HepG2 (cell line): ENCODE results near the gene ZNHIT1. TPM values are rescaled to one million over a fixed set of nuclear protein-coding genes. Genes with fewer than 3 reads are reported as not detected.

Experiments used
- ATAC-seq: fragments of 200-7000 bp; cut with Tn5 transposase; 3 replicates; pipeline ENCODE4 v1.9.1; 2020; ENCODE audit warnings: mild to moderate bottlenecking, moderate library complexity
- BruUV-seq: library from RNA; stranded (reverse); fragments of 400-500 nt; replicated peaks from 2 replicates; lab custom pipeline; 2021; lab: Mats Ljungman, UMichigan
- CTCF ChIA-PET: fragments of 300-600 bp; formaldehyde crosslinking; extraction: SDS; loops from one replicate; lab custom pipeline; 2021; ENCODE audit warnings: low total read pairs, inconsistent platforms, low intra/inter-chr PET ratio; lab: Yijun Ruan, JAX
- POLR2A ChIA-PET: fragments of 350-600 bp; sonication (Branson Sonifier 250); formaldehyde crosslinking; loops from one replicate; lab custom pipeline; 2020; ENCODE audit warnings: antibody characterized with exemption, inconsistent platforms; lab: Yijun Ruan, JAX
- DNase-seq: peaks from one replicate; pipeline ENCODE4 v3.0.0-alpha.2; 2015; ENCODE audit warnings: low spot score
- FAIRE-seq: peaks from 3 replicates; lab custom pipeline; 2011; peaks lifted over from hg19 to GRCh38; lab: Jason Lieb, UNC
- H2AFZ ChIP-seq: one replicate; pipeline ENCODE4 v1.6.1; 2011; ENCODE audit warnings: low read length, inconsistent platforms
- H3K27ac ChIP-seq: fragments of 300-600 bp; 3 replicates; pipeline ENCODE4 v1.8.0; 2011; ENCODE audit warnings: mixed run types, mild to moderate bottlenecking, mixed read lengths, low read length, inconsistent platforms; ENCODE audit not compliant: insufficient read depth; ENCODE audit errors: extremely low read length
- H3K27me3 ChIP-seq, 2 experiments: fragments of 200-600 bp in 1 of 2; 2 replicates in 1 of 2; 3 replicates in 1 of 2; pipeline versions ENCODE4 v1.6.0 to v1.8.0; 2011; ENCODE audit warnings: low read length in 2 of 2, mild to moderate bottlenecking in 2 of 2, moderate library complexity in 2 of 2, inconsistent platforms in 1 of 2; ENCODE audit not compliant: insufficient read depth in 2 of 2, control insufficient read depth in 1 of 2
- H3K36me3 ChIP-seq, 2 experiments: fragments of 200-600 bp in 1 of 2; replicated peaks in 1 of 2; 2 replicates in 1 of 2; 3 replicates in 1 of 2; pipeline versions ENCODE4 v1.5.1 to v1.8.0; 2011; ENCODE audit warnings: low read length in 2 of 2, inconsistent platforms in 1 of 2; ENCODE audit not compliant: insufficient read depth in 2 of 2, control insufficient read depth in 1 of 2
- H3K4me1 ChIP-seq: 2 replicates; pipeline ENCODE4 v1.5.1; 2012; ENCODE audit warnings: low read length, inconsistent platforms; ENCODE audit not compliant: insufficient read depth
- H3K4me2 ChIP-seq: 2 replicates; pipeline ENCODE4 v1.6.0; 2011; ENCODE audit warnings: low read depth, low read length, inconsistent platforms
- H3K4me3 ChIP-seq, 3 experiments: fragments of 200-600 bp in 1 of 3; sonication (generic), shearing (Covaris generic) in 1 of 3; replicated peaks in 1 of 3; 2 replicates each; pipeline ENCODE4 v1.5.1; 2011 to 2016; ENCODE audit warnings: low read length in 3 of 3, inconsistent platforms in 2 of 3, low read depth in 2 of 3, mild to moderate bottlenecking in 2 of 3, control low read depth in 1 of 3, mixed read lengths in 1 of 3; ENCODE audit not compliant: insufficient read depth in 1 of 3
- H3K79me2 ChIP-seq: one replicate; pipeline ENCODE4 v1.6.1; 2011; ENCODE audit warnings: low read length, inconsistent platforms; ENCODE audit not compliant: insufficient read depth
- H3K9ac ChIP-seq: 2 replicates; pipeline ENCODE4 v1.6.0; 2011; ENCODE audit warnings: mild to moderate bottlenecking, low read depth, low read length, inconsistent platforms; ENCODE audit not compliant: insufficient read depth
- H3K9me3 ChIP-seq: 2 replicates; pipeline ENCODE4 v1.5.1; 2012; ENCODE audit warnings: mild to moderate bottlenecking, low read length
- H4K20me1 ChIP-seq: 2 replicates; pipeline ENCODE4 v1.6.0; 2011; ENCODE audit warnings: inconsistent platforms, mild to moderate bottlenecking, low read length, moderate library complexity; ENCODE audit not compliant: insufficient read depth
- AKAP8 ChIP-seq: sonication (generic); formaldehyde crosslinking; IDR thresholded peaks from 2 replicates; pipeline ENCODE4 v1.5.1; 2020; ENCODE audit warnings: mild to moderate bottlenecking, missing genetic modification reagents
- KDM2A ChIP-seq: sonication (generic); formaldehyde crosslinking; IDR thresholded peaks from 2 replicates; pipeline ENCODE4 v1.4.0; 2020; ENCODE audit warnings: low read depth, missing genetic modification reagents, borderline replicate concordance
- KMT2B ChIP-seq: IDR thresholded peaks from 2 replicates; pipeline ENCODE4 v1.6.1; 2016; ENCODE audit warnings: missing genetic modification reagents, missing compliant biosample characterization
- NFKB2 ChIP-seq: sonication (generic); formaldehyde crosslinking; IDR thresholded peaks from 2 replicates; pipeline ENCODE4 v1.4.0; 2020; ENCODE audit warnings: missing genetic modification reagents, borderline replicate concordance
- RAD21 ChIP-seq: fragments of 450-650 bp; formaldehyde crosslinking; IDR thresholded peaks from 2 replicates; pipeline ENCODE4 v1.5.0; 2020; ENCODE audit warnings: mild to moderate bottlenecking
- SAFB2 ChIP-seq: sonication (generic); formaldehyde crosslinking; IDR thresholded peaks from 2 replicates; pipeline ENCODE4 v1.5.1; 2020; ENCODE audit warnings: missing genetic modification reagents, low read depth, mild to moderate bottlenecking, borderline replicate concordance
- ZBTB3 ChIP-seq: sonication (generic); formaldehyde crosslinking; IDR thresholded peaks from 2 replicates; pipeline ENCODE4 v1.4.0; 2020; ENCODE audit warnings: low read depth, mild to moderate bottlenecking, moderate library complexity, missing genetic modification reagents, borderline replicate concordance
- ZFP91 ChIP-seq: sonication (generic); formaldehyde crosslinking; IDR thresholded peaks from 2 replicates; pipeline ENCODE4 v1.9.0; 2022; ENCODE audit warnings: missing genetic modification reagents, mild to moderate bottlenecking, borderline replicate concordance
- ZNF280B ChIP-seq: sonication (generic); formaldehyde crosslinking; IDR thresholded peaks from 2 replicates; pipeline ENCODE4 v1.5.0; 2020; ENCODE audit warnings: missing genetic modification reagents, mild to moderate bottlenecking, borderline replicate concordance
- ZNF331 ChIP-seq: sonication (generic); formaldehyde crosslinking; IDR thresholded peaks from 2 replicates; pipeline ENCODE4 v1.4.0; 2020; ENCODE audit warnings: missing genetic modification reagents
- ZNF382 ChIP-seq: sonication (generic); formaldehyde crosslinking; IDR thresholded peaks from 2 replicates; pipeline ENCODE4 v1.5.0; 2020; ENCODE audit warnings: missing genetic modification reagents, mild to moderate bottlenecking, borderline replicate concordance
- ZNF644 ChIP-seq: IDR thresholded peaks from 2 replicates; pipeline ENCODE4 v1.6.1; 2016; ENCODE audit warnings: low read depth
- ZNF839 ChIP-seq: sonication (generic); formaldehyde crosslinking; IDR thresholded peaks from 2 replicates; pipeline ENCODE4 v1.4.0; 2020; ENCODE audit warnings: missing genetic modification reagents, mild to moderate bottlenecking, borderline replicate concordance
- WGBS: methylation state at CpG from one replicate; pipeline ENCODE4 v1.1.6; 2017; ENCODE audit warnings: low lambda C conversion rate; 5-methylcytosine and 5-hydroxymethylcytosine counted together
- in situ Hi-C: cut with HindIII; loops from 2 replicates; pipeline ENCODE4 v1.10.0; 2017; ENCODE audit warnings: low pct_unique_long_range_greater_than_20kb; ENCODE audit not compliant: extremely low pct_ligation_motif_present
- intact Hi-C: fragments of 100-400 bp; cut with micrococcal nuclease; formaldehyde crosslinking; loops from one replicate; pipeline ENCODE4 v1.10.0; 2022; ENCODE audit not compliant: unreplicated experiment
- polyA plus RNA-seq, 8 experiments: library from polyadenylated mRNA; depleted of rRNA in 3 of 8; stranded (reverse) in 7 of 8; unstranded in 1 of 8; fragments of >200 nt; fragmentation: Illumina TruSeq in 4 of 8; extraction: Trizol in 4 of 8; gene quantifications; 2 replicates each; pipeline versions ENCODE4 v1.2.1 to v1.2.3, GENCODE V29; 2011 to 2016; ENCODE audit warnings: low read depth in 4 of 8, missing spikeins in 1 of 8, mixed read lengths in 1 of 8; ENCODE audit not compliant: insufficient read depth in 1 of 8
- total RNA-seq, 5 experiments: library from RNA; depleted of rRNA; stranded (reverse); fragments of >200 nt; fragmentation: Illumina TruSeq; extraction: Trizol; gene quantifications; 2 replicates each; pipeline ENCODE4 v1.2.3, GENCODE V29; 2016; ENCODE audit warnings: low read depth in 1 of 5
- TF ChIP-seq, protein P1 (sequence below), 2 experiments: IDR thresholded peaks; 2 replicates each; pipeline ENCODE4 v1.6.1; 2011 to 2012; ENCODE audit warnings: low read length in 2 of 2, borderline replicate concordance in 1 of 2, low read depth in 1 of 2, mild to moderate bottlenecking in 1 of 2, moderate library complexity in 1 of 2
- TF ChIP-seq, protein P2 (sequence below): sonication (generic); formaldehyde crosslinking; IDR thresholded peaks from 2 replicates; pipeline ENCODE4 v1.5.0; 2020; ENCODE audit warnings: missing genetic modification reagents, mild to moderate bottlenecking, borderline replicate concordance

ZNHIT1 gene
- total and polyA plus RNA-seq, 2 of the 13 experiments (the other 11 are each of a cell fraction or from before 2014, with no cell fraction given): 32.5 to 64.5 TPM

GRCh38 chr7:101169838-101170551 is 48.0 kb upstream of the ZNHIT1 start:
- Histone ChIP-seq H3K4me2 (peak overlapping the region; percentile 36), H3K4me1 (peaks cover 52% of the 10 kb centered on the region), H3K4me3 (no peak overlapping the region), H3K9ac (no peak overlapping the region), H3K27ac (no peak overlapping the region), H2AFZ (no peak overlapping the region), H3K79me2 (no peaks in the 10 kb centered on the region), H3K36me3 (no peaks in the 10 kb centered on the region), H3K27me3 (peaks cover 15 to 78% of the 10 kb centered on the region in 2 experiments), H4K20me1 (peaks cover 3% of the 10 kb centered on the region; the same call in 1 of the 2 replicates), H3K9me3 (no peaks in the 10 kb centered on the region)
- ChIA-PET POLR2A (no interaction called here), CTCF (interaction anchor here (0.7 to 2.7 kb wide), 3 partner anchors 22 to 76 kb away, joined by 5 to 14 read pairs (median 7); no protein-coding TSS in a partner anchor)
- peak; percentile 31 for DNase-seq
- WGBS: 6% methylated on average over 16 of the region's 33 CpGs
- no peak for FAIRE-seq
- ATAC-seq: peak; percentile 59
- in situ Hi-C loops (no loop called here), intact Hi-C loops (loop anchor here (2.0 kb wide), 1 partner anchor 25 kb away; no protein-coding TSS in a partner anchor)
- BruUV-seq: no TSS peak
- TF ChIP-seq ZBTB3: no peak
- TF ChIP-seq RAD21 (CRISPR knock-in tag): peak; percentile 73
- no peak for TF ChIP-seq SAFB2 (CRISPR knock-in tag)
- TF ChIP-seq AKAP8 (CRISPR knock-in tag): no peak
- TF ChIP-seq NFKB2 (CRISPR knock-in tag): peak; percentile 20; the same call in 1 of the 2 replicates
- 0 out of 2 replicates have a peak, but pooled peaks have one; percentile 30 for TF ChIP-seq ZNF331 (CRISPR knock-in tag)
- TF ChIP-seq ZFP91 (CRISPR knock-in tag): peak; percentile 36; the same call in 1 of the 2 replicates
- 0 out of 2 replicates have a peak, but pooled peaks have one; percentile 38 for TF ChIP-seq ZNF280B
- TF ChIP-seq ZNF382 (CRISPR knock-in tag): no peak
- TF ChIP-seq, protein P1, sequence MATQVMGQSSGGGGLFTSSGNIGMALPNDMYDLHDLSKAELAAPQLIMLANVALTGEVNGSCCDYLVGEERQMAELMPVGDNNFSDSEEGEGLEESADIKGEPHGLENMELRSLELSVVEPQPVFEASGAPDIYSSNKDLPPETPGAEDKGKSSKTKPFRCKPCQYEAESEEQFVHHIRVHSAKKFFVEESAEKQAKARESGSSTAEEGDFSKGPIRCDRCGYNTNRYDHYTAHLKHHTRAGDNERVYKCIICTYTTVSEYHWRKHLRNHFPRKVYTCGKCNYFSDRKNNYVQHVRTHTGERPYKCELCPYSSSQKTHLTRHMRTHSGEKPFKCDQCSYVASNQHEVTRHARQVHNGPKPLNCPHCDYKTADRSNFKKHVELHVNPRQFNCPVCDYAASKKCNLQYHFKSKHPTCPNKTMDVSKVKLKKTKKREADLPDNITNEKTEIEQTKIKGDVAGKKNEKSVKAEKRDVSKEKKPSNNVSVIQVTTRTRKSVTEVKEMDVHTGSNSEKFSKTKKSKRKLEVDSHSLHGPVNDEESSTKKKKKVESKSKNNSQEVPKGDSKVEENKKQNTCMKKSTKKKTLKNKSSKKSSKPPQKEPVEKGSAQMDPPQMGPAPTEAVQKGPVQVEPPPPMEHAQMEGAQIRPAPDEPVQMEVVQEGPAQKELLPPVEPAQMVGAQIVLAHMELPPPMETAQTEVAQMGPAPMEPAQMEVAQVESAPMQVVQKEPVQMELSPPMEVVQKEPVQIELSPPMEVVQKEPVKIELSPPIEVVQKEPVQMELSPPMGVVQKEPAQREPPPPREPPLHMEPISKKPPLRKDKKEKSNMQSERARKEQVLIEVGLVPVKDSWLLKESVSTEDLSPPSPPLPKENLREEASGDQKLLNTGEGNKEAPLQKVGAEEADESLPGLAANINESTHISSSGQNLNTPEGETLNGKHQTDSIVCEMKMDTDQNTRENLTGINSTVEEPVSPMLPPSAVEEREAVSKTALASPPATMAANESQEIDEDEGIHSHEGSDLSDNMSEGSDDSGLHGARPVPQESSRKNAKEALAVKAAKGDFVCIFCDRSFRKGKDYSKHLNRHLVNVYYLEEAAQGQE (IDR thresholded peaks at IDR 0.05; ENCODE audit: borderline replicate concordance in 1 of 2, low read depth in 1 of 2, low read length in 2 of 2): 0 out of 4 replicates have a peak, but pooled peaks of 1 of the 2 experiments have one; percentile 24
- TF ChIP-seq ZNF644: no peak
- no peak for TF ChIP-seq ZNF839
- TF ChIP-seq KDM2A: peak; percentile 67; the same call in 1 of the 2 replicates
- TF ChIP-seq, protein P2, sequence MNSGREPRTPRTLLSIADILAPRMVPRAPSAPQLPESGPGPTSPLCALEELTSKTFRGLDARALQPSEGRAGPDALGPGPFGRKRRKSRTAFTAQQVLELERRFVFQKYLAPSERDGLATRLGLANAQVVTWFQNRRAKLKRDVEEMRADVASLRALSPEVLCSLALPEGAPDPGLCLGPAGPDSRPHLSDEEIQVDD (CRISPR knock-in tag): no peak
- no peak for TF ChIP-seq KMT2B (CRISPR knock-in tag)
